ENCODE results near the gene CGB7. TPM values are rescaled to one million over a fixed set of nuclear protein-coding genes. Genes with fewer than 3 reads are reported as not detected.

CGB7 gene
- total and polyA plus RNA-seq, 9 of the 15 experiments (the other 6 are each of a cell fraction or from before 2014, with no cell fraction given) = not detected

GRCh38 chr19:49020931-49021895 lies 36.3 kb downstream of the CGB7 start (continued):
- TF ChIP-seq REST (IDR thresholded peaks at IDR 0.05; ENCODE audit: borderline replicate concordance) (no peak), REST (CRISPR knock-in tag; IDR thresholded peaks at IDR 0.05; ENCODE audit: low read depth) (no peak), KDM4B (IDR thresholded peaks at IDR 0.05; ENCODE audit: borderline replicate concordance in 2 of 2, low read depth in 1 of 2) (no peak), ARID1B (IDR thresholded peaks at IDR 0.05) (peak; percentile 34), PCBP1 (IDR thresholded peaks at IDR 0.05; ENCODE audit: low read depth, low read length, poor library complexity, severe bottlenecking) (no peak), CCAR2 (IDR thresholded peaks at IDR 0.05; ENCODE audit: low read depth, low read length) (no peak), ZNF282 (CRISPR knock-in tag; IDR thresholded peaks at IDR 0.05) (no peak), MCM7 (IDR thresholded peaks at IDR 0.05) (no peak), HNRNPLL (IDR thresholded peaks at IDR 0.05; ENCODE audit: low read depth, low read length, poor library complexity, severe bottlenecking) (no peak), HDAC3 (IDR thresholded peaks at IDR 0.05; ENCODE audit: borderline replicate concordance, partially characterized antibody) (no peak), ZNF445 (CRISPR knock-in tag; IDR thresholded peaks at IDR 0.05; ENCODE audit: low read depth) (no peak), MAFF (IDR thresholded peaks at IDR 0.05; ENCODE audit: low read length) (no peak), U2AF2 (optimal IDR thresholded peaks at IDR 0.05; ENCODE audit: low read depth, low read length) (no peak)
- TF ChIP-seq, protein P1, sequence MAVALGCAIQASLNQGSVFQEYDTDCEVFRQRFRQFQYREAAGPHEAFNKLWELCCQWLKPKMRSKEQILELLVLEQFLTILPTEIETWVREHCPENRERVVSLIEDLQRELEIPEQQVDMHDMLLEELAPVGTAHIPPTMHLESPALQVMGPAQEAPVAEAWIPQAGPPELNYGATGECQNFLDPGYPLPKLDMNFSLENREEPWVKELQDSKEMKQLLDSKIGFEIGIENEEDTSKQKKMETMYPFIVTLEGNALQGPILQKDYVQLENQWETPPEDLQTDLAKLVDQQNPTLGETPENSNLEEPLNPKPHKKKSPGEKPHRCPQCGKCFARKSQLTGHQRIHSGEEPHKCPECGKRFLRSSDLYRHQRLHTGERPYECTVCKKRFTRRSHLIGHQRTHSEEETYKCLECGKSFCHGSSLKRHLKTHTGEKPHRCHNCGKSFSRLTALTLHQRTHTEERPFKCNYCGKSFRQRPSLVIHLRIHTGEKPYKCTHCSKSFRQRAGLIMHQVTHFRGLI (CRISPR knock-in tag; IDR thresholded peaks at IDR 0.05) = no peak
- TF ChIP-seq, protein P2, sequence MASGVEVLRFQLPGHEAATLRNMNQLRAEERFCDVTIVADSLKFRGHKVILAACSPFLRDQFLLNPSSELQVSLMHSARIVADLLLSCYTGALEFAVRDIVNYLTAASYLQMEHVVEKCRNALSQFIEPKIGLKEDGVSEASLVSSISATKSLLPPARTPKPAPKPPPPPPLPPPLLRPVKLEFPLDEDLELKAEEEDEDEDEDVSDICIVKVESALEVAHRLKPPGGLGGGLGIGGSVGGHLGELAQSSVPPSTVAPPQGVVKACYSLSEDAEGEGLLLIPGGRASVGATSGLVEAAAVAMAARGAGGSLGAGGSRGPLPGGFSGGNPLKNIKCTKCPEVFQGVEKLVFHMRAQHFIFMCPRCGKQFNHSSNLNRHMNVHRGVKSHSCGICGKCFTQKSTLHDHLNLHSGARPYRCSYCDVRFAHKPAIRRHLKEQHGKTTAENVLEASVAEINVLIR (CRISPR knock-in tag; IDR thresholded peaks at IDR 0.05) = no peak
